ENCODE results near the gene SPTSSA.
"Not testable (repeated sequence)": the region's sequence is repeated elsewhere in the genome, so short reads cannot be mapped to it uniquely, and the experiment has no call there.

Gene SPTSSA

DNA sequence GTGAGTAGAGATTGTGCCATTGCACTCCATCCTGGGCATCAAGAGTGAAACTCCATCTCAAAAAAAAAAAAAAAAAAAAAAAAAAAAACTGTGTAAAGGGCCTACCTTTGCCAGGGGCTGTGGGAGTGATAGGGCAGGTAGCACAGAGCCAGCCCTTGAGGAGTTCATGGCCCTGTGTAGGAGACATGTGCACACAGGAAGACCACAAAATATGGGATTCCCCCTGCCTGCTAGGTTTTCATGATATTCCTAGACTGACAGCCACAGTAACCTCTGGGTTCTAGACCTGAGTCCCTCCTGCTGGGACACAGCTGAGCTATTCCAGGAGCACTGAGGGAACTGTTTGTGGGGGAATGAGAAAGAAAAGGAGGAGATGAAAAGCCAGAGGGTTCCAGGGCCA is 8.3 kb upstream of the SPTSSA start:
- no peak for DNase-seq

DNA sequence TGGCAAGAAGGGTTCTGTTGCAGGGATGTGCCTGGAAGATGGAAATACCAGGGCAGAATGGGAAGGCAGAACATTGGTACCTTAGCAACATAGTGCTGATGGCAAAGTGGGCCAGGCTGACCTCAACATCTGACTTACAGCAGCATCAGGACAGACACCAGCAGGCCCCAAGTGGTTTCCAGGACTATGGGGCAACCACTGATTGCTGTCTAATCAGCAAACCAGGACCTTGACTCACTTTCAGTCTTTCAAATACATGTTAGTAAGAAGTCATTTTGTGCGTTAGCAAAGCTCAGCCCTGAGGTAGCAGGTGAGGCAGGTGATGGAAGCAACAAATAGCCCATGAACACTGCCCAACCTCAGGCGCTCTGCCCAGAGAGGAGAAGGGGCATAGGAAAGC is 4.7 kb upstream of the SPTSSA start:
- DNase-seq: no peak

GRCh38 chr14:34465069-34465859 is 3.2 kb upstream of the SPTSSA start:
- DNase-seq: no peak

- DNase-seq: no peak
These were observed 1.5 kb upstream of the SPTSSA start for GRCh38 chr14:34463598-34463961.

- DNase-seq: no peak
These were observed 507 bp downstream of the SPTSSA start for GRCh38 chr14:34461334-34462131.

DNA sequence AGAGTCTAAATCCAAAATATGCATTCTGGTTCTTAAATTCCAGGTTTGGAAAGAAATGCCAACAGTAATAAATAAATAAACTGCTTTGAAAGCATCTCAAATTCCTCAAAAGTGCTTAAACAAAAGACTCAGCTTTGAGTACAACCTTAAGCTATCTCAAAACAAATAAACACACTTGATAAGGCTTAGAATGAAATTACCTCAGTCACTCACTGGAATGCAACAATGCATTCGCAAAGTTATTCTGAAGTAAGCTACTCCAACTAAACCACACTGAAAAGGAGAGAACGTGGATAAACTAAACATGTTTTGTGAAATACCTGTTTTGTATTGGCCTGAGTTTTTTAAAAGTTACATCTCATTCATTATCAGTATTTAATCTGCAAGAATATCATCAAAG is 1.2 kb downstream of the SPTSSA start:
- DNase-seq: no peak

DNA sequence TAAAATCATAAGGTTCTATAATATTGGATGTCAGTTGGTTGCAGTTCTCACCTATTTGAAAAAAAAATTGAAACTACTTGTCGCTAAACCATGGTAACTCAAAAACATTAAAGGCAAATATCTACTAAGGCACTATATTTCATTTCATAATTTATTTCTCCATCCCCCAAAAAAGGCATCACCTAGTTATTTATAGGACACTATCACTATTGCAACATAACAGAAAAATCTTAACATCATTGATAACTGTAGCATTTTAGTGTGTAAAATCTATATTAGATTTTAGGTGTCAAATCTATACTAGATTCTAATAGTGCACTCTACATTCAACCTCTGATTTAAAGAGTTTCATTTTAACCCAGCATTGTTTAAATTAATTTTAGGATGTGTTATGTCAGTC is 1.7 kb downstream of the SPTSSA start:
- no peak for DNase-seq

DNA sequence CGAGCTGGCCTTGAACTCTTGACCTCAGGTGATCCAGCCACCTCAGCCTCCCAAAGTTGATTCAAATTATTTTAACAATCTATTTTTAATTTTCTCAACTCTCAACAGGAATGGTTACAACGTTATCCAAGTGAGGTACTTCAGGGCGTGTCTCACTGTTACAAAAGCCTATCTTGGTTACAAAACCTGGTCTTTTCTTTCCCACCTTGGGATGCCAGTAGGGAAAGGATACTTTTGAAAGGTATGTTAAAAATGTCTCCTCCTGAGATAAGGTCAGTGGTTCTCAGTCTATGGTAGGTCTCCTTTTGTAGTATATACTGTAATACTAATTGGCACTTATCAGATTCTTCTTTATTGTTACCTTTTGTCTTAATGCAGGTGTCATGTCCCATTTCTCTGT is 4.9 kb downstream of the SPTSSA start:
- no peak for DNase-seq

DNA sequence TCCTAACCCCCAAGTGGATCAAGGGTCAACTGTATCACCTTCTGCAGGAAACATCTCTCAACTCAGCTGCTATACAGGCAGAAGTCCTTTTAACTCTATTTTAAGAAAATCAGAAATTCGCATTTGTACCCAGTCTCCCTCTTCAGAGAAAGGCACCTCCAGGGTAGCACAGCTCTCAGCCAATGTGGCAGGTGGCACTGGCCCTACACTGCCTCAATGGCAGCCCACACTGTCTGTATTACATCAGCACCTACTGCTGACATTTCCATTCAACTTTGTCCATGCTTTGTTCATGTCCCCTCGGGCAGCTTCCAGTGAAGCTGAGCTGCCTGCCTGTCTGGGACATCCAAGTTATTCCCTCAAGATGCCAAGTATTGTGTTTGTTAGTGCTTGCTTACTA is 8.8 kb downstream of the SPTSSA start:
- DNase-seq: no peak

- no peak for DNase-seq
These were observed 9.7 kb downstream of the SPTSSA start for GRCh38 chr14:34452258-34452822.

GRCh38 chr14:34450958-34451357 is 11.1 kb downstream of the SPTSSA start:
- DNase-seq: no peak

DNA sequence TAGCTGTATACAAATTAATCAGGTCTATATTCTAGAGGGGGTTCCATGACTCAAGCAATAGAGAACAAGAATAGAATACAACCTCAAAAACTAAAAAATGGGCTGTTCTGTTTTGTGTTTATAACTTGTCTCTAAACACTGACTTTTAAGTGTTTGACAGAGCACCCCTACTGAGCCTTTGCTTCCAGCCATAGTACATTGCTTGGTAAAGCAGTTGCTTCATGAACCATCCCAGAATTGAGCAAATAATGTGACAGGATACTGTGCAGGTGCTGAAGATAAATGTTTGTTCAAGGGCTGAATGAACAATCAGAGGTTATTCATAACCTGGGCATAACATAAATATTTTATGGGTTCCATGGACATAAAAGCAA is 11.5 kb downstream of the SPTSSA start:
- no peak for DNase-seq

DNA sequence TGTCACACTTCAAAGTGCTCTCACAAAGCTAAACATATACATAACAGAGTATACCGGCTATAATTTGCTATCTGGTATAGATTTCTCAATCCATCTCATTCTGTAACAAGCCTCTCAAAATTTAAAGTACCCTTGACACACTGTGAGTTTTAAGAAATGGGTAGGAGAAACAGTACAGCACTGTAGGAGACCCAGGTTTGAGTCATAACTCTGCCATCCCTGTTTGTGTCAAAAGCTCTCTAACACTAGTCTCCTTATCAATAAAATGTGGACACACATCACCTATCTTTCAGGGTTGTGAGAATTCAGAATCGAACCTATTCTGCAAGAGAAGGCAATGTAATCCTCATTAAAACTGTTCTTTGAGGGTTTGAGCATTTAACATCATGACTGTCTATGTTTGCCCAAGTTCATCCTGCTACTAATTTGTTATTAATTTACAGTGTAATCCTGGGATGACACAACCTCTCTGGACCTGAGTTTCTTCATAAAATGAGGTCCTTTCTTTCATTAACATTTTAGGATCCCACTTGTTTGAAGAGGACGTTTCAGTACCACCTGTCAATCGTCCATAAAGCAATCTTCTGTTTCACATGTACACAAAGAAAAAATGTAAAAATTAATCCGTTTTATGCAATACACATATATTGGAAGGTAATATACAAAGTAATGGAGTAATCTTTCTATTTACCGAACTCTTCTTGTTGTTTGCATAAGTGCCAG is 12.1 kb downstream of the SPTSSA start:
- no peak for DNase-seq

GRCh38 chr14:34439090-34439489 is 22.9 kb downstream of the SPTSSA start:
- no peak for DNase-seq

DNA sequence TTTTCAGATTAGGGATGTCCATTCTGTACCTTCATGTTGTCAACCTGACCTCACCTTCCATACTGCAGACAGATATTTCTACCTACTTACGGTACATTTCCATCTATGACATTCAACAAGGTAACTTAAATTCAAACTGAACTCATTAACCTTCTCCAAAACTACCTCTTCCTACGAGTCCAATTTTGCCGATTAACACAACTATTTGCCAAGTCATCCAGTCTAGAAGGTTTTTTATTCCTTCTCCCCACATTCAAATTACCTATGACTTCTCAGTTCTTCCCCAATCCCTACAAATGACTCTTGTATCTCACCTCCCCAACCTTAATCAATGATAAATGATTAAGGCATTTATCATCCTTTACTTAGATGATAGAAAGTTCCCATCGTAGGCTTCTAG is 23.6 kb downstream of the SPTSSA start:
- DNase-seq: no peak

- no peak for DNase-seq
These were observed 24.3 kb downstream of the SPTSSA start for GRCh38 chr14:34437729-34438080.

- DNase-seq: no peak
These were observed 24.9 kb downstream of the SPTSSA start for GRCh38 chr14:34436960-34437728.

GRCh38 chr14:34436118-34436905 is 25.7 kb downstream of the SPTSSA start:
- DNase-seq: no peak

DNA sequence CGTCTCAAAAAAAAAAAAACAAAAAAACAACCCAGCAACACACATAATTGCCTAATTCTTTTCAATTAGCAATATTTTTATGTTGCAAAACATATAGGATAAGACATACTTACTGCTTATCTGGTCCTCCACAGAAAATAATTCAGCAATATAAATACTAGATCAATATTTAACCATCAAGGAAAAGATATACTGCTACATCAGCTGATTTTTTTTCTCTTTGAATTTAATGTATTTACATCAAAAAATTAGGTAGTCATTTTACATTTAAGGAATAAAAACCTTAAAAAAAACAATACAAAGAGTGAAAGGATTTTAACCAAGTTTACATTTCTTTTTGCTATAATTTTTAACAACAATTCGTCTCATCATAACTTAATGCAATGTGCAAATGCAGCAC is 28.1 kb downstream of the SPTSSA start:
- DNase-seq: no peak

GRCh38 chr14:34428102-34428466 is 34.0 kb downstream of the SPTSSA start:
- not testable (repeated sequence) for DNase-seq

DNA sequence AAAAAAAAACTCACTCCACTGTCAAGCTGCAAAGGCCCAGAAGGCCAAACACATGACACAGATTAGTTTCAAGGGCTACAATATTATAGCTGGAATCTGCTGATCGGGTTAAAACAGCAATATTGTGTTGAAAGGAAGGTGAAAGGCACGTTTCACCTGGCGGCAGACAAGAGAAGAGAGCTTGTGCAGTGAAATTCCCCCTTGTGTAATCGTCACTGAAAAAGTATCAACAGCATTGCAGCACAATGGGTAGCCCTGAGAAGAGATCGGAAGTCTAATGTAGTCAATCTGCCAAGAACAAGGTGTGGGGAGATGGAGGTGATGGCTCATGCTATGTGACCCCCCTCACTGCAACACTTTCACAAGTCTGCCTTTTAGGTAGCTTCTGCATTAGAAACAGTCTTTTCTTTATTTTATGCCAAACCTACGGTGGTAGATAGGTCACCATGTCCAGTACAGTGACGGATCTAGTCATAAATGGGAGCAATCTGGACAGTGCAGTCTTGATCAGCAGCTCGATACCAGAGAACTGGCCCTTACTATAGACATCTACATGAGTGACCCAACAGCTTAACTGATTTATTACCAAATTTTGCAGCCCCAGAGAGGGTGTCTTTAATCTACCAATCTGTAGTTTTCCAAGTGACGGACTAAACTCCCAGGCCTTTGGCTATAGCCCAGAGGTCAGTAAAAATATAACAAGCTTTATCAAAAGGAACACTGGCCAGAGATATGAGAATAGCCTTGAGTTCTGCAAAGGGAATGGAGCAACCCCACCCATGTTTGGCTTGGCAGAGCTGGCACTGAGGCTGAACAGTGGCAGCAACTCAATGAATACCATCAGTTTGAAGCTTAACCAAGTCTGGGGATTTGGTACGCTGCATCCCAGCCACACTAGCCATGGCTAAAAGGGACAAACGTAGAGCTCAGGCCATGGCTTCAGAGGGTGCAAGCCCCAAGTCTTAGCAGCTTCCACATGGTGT is 35.4 kb downstream of the SPTSSA start:
- no peak for DNase-seq
